ENCODE measurements around the gene LDB3.

Gene LDB3

GRCh38 chr10:86769991-86770390 is 101.7 kb downstream of the LDB3 start:
- DNase-seq, result no peak

- DNase-seq, result no peak
Measured at GRCh38 chr10:86770412-86770960, 102.2 kb downstream of the LDB3 start.

- DNase-seq, result no peak
Measured at GRCh38 chr10:86773498-86773897, 105.2 kb downstream of the LDB3 start.

GRCh38 chr10:86775056-86775869 is 107.0 kb downstream of the LDB3 start:
- no peak for DNase-seq

- DNase-seq, result no peak
Measured at GRCh38 chr10:86775870-86776180, 107.5 kb downstream of the LDB3 start.

- no peak for DNase-seq
Measured at GRCh38 chr10:86779220-86780017, 111.1 kb downstream of the LDB3 start.

GRCh38 chr10:86782701-86783418 is 114.5 kb downstream of the LDB3 start:
- DNase-seq, result no peak

- no peak for DNase-seq
Measured at GRCh38 chr10:86785037-86785436, 116.7 kb downstream of the LDB3 start.

Measured in activated CD4-positive, alpha-beta T cell treated with anti-CD3 and anti-CD28 coated beads for 4 hours (primary cell).